A549 treated with AZD9567 at 1 μM for 4 hours (cell line): ENCODE measurements around the gene CCN6. TPM values are rescaled to one million over a fixed set of nuclear protein-coding genes. Genes with fewer than 3 reads are reported as not detected.

Source experiments
- total RNA-seq: library from RNA; stranded (reverse); fragments of 200-300 nt; extraction: Qiagen RNA extraction; gene quantifications from 5 replicates; pipeline ENCODE4 v1.2.3, GENCODE V29; 2022; ENCODE audit not compliant: insufficient read depth

CCN6 gene
- not detected in 5 replicates for total RNA-seq

DNA sequence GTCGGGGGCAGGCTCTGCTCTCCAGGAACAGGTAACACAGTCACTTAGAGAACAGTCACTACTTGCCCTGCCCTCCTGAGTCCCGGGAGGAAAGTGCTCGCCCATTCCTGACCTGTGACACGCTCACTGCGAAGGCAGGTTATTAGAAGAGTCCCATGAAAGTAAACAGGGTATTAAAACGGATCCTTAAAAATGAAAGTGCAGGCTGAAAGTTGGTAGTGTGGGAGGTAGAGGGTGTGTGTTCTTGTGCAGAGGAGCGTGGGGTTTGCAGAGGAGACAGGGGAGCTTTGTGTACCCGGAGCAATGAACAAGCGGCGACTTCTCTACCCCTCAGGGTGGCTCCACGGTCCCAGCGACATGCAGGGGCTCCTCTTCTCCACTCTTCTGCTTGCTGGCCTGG, at the start of gene CCN6:
Gene CCN6, plus strand, starts transcription at position 104 of the 400 bp plus-strand sequence. Its CDS starts 254 bp downstream, at position 358.

DNA sequence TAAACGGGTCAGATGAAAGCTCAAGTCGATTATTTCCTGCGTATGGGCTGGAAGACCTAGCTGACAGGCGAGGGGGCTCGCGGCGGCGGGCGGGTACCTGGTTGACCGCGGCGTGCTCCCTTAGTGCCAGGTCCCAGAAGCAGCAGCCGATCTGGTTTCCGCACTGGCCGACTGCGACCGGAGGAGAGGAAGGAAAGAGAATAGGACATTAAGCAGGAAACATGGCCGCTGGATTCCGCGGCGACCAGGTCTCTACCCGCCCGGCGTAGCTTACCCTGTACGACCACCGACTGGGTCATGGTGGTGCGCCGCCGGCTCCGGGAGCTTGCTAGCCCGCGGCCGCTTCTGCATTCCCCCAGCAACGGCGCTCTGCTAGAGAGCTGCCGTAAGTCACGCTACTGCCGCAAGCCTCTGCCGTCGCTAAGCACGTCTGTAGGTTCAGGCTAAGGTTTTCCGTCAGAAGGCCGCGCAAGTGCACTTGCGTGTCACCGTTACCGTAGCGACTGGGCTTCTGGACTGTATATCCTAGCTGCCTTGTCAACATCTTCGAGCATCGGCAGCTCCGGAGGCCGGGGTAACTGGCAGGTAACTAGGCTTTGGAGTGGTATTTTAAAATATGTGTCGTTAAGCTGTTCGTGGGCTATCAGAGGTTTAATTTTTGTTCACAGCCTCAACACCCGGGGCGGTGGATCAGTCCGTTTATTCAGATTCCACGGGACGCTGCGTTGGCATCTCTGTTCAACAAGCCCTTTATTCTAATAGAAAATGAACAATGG, 33.4 kb downstream of the CCN6 start, which contains the start of the genes FAM229B and TUBE1:
Gene FAM229B, plus strand, starts transcription at position 456 of the 776 bp plus-strand sequence. CDS start 11,693 bp downstream, outside the sequence.
Gene TUBE1, minus strand, starts transcription at position 347 of the 776 bp plus-strand sequence. Its CDS starts 48 bp downstream, at position 299.

Other genes starting within 250 kb of the CCN6 start
- gene FYN, start 180.7 kb upstream of the CCN6 start, total RNA-seq: 3.1 to 8.9 TPM (median 3.9 TPM) in 5 replicates
- 6.6 to 10.3 TPM (median 7.1 TPM) in 5 replicates for gene TUBE1, start 33.4 kb downstream of the CCN6 start, total RNA-seq
- 4.3 to 11.0 TPM (median 9.7 TPM) in 5 replicates for gene FAM229B, start 33.5 kb downstream of the CCN6 start, total RNA-seq
- 0.84 to 6.2 TPM (median 1.00 TPM) in 5 replicates for gene LAMA4, start 200.5 kb downstream of the CCN6 start, total RNA-seq